HepG2 (cell line): Measurements from ENCODE around the gene ZBP1. TPM values are rescaled to one million over a fixed set of nuclear protein-coding genes. Genes with fewer than 3 reads are reported as not detected.

Experiments
- CAMTA2 ChIP-seq: sonication (generic); formaldehyde crosslinking; IDR thresholded peaks from 2 replicates; pipeline ENCODE4 v1.4.0; 2020; ENCODE audit warnings: mild to moderate bottlenecking, missing genetic modification reagents, borderline replicate concordance
- ELF4 ChIP-seq: sonication (generic); formaldehyde crosslinking; IDR thresholded peaks from 2 replicates; pipeline ENCODE4 v1.5.0; 2020; ENCODE audit warnings: missing genetic modification reagents, mild to moderate bottlenecking, moderate library complexity, borderline replicate concordance
- MAFG ChIP-seq: sonication (generic); formaldehyde crosslinking; IDR thresholded peaks from 2 replicates; pipeline ENCODE4 v1.5.1; 2020; ENCODE audit warnings: mild to moderate bottlenecking, missing genetic modification reagents
- MZF1 ChIP-seq: sonication (generic); formaldehyde crosslinking; IDR thresholded peaks from 2 replicates; pipeline ENCODE4 v1.8.1; 2023; ENCODE audit warnings: mild to moderate bottlenecking, missing genetic modification reagents, borderline replicate concordance
- NR3C1 ChIP-seq: sonication (generic); formaldehyde crosslinking; IDR thresholded peaks from 2 replicates; pipeline ENCODE4 v1.4.0; 2020; ENCODE audit warnings: missing genetic modification reagents
- NRL ChIP-seq: sonication (generic); formaldehyde crosslinking; IDR thresholded peaks from 2 replicates; pipeline ENCODE4 v1.5.0; 2020; ENCODE audit warnings: missing genetic modification reagents, mild to moderate bottlenecking, moderate library complexity, borderline replicate concordance
- RARA ChIP-seq: IDR thresholded peaks from 2 replicates; pipeline ENCODE4 v1.6.1; 2016; ENCODE audit warnings: missing genetic modification reagents, missing compliant biosample characterization
- RFX3 ChIP-seq: IDR thresholded peaks from 2 replicates; pipeline ENCODE4 v1.6.1; 2016; ENCODE audit warnings: missing biosample characterization, missing genetic modification reagents
- SRSF1 ChIP-seq: fragments of 200-400 bp; formaldehyde crosslinking; optimal IDR thresholded peaks from 2 replicates; pipeline ENCODE3; 2017; ENCODE audit warnings: mild to moderate bottlenecking, low read depth, low read length, moderate library complexity
- STAT5B ChIP-seq: sonication (generic); formaldehyde crosslinking; IDR thresholded peaks from 2 replicates; pipeline ENCODE4 v1.4.0; 2020; ENCODE audit warnings: missing genetic modification reagents
- TOPORS ChIP-seq: sonication (generic); formaldehyde crosslinking; IDR thresholded peaks from 2 replicates; pipeline ENCODE4 v1.8.0; 2023; ENCODE audit warnings: mild to moderate bottlenecking, missing genetic modification reagents
- ZHX2 ChIP-seq, 2 experiments: sonication (generic) in 1 of 2; formaldehyde crosslinking in 1 of 2; IDR thresholded peaks; 2 replicates each; pipeline versions ENCODE4 v1.6.1 to v1.9.0; 2014 to 2022; ENCODE audit warnings: antibody characterized with exemption in 1 of 2, borderline replicate concordance in 1 of 2, inconsistent platforms in 1 of 2, low read depth in 1 of 2, missing genetic modification reagents in 1 of 2
- ZNF337 ChIP-seq: sonication (generic); formaldehyde crosslinking; IDR thresholded peaks from 2 replicates; pipeline ENCODE4 v1.5.1; 2020; ENCODE audit warnings: missing genetic modification reagents, low read depth, mild to moderate bottlenecking, borderline replicate concordance
- ZNF574 ChIP-seq: sonication (generic); formaldehyde crosslinking; IDR thresholded peaks from 2 replicates; pipeline ENCODE4 v1.4.0; 2020; ENCODE audit warnings: missing genetic modification reagents
- ZNF678 ChIP-seq: sonication (generic); formaldehyde crosslinking; IDR thresholded peaks from 2 replicates; pipeline ENCODE4 v1.4.0; 2020; ENCODE audit warnings: mild to moderate bottlenecking, missing genetic modification reagents
- ZNF773 ChIP-seq: sonication (generic); formaldehyde crosslinking; IDR thresholded peaks from 2 replicates; pipeline ENCODE4 v1.4.0; 2020; ENCODE audit warnings: missing genetic modification reagents, borderline replicate concordance
- polyA plus RNA-seq, 8 experiments: library from polyadenylated mRNA; depleted of rRNA in 3 of 8; stranded (reverse) in 7 of 8; unstranded in 1 of 8; fragments of >200 nt; fragmentation: Illumina TruSeq in 4 of 8; extraction: Trizol in 4 of 8; gene quantifications; 2 replicates each; pipeline versions ENCODE4 v1.2.1 to v1.2.3, GENCODE V29; 2011 to 2016; ENCODE audit warnings: low read depth in 4 of 8, missing spikeins in 1 of 8, mixed read lengths in 1 of 8; ENCODE audit not compliant: insufficient read depth in 1 of 8
- total RNA-seq, 5 experiments: library from RNA; depleted of rRNA; stranded (reverse); fragments of >200 nt; fragmentation: Illumina TruSeq; extraction: Trizol; gene quantifications; 2 replicates each; pipeline ENCODE4 v1.2.3, GENCODE V29; 2016; ENCODE audit warnings: low read depth in 1 of 5
- TF ChIP-seq, protein P1 (sequence below): sonication (generic); formaldehyde crosslinking; IDR thresholded peaks from 2 replicates; pipeline ENCODE4 v1.8.0; 2022; ENCODE audit warnings: low read depth, missing genetic modification reagents

ZBP1 gene
- total and polyA plus RNA-seq, 2 of the 13 experiments (the other 11 are each of a cell fraction or from before 2014, with no cell fraction given) = not detected

DNA sequence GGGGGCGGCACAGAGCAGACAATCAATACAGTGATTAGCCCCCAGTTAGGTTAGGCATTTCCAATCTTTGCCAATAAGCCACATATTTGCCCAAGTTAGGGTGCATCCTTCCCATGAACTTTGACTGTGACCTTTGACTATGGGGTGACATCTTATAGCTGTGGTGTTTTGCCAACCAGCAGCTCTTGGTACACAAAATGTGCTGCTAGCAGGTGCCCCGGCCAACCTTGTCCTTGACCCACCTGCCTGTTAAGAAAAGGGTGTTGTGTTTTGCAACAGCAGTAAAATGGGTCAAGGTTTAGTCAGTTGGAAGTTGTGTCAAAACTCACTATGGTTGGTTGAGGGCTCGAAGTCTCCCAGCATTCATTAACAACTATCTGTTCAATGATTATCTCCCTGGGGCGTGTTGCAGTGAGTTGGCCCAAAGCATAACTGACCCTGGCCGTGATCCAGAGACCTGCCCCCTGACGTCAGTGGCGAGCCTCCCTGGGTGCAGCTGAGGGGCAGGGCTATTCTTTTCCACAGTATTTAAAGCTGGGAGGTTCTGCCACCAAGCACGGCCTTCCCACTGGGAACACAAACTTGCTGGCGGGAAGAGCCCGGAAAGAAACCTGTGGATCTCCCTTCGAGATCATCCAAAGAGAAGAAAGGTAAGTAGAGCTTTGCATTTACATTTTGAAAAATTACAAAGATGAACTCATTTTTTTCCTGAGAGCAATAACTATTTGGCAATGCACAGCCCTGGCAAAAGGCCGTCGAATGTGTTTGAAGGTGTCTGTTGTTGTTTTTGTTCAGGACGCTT lies 59.5 kb downstream of the ZBP1 start, which contains the start of gene PCK1 (continued):
- no peak for TF ChIP-seq MAFG
- TF ChIP-seq ZNF337 = peak; percentile 99
- no peak for TF ChIP-seq RFX3 (CRISPR knock-in tag)
- TF ChIP-seq SRSF1 = no peak
- TF ChIP-seq NRL (CRISPR knock-in tag) = no peak
- peak; percentile 46; the same call in 1 of the 2 replicates for TF ChIP-seq ELF4
- TF ChIP-seq ZNF574 (CRISPR knock-in tag) = peak; percentile 85
- peak; percentile 82; the same call in 1 of the 2 replicates for TF ChIP-seq ZHX2 (IDR thresholded peaks at IDR 0.05; ENCODE audit: low read depth)
- no peak; the same call in 1 of the 2 replicates for TF ChIP-seq ZHX2 (CRISPR knock-in tag; IDR thresholded peaks at IDR 0.05; ENCODE audit: borderline replicate concordance)
- no peak for TF ChIP-seq ZNF773
- TF ChIP-seq TOPORS (CRISPR knock-in tag) = no peak; the same call in none of the 2 replicates
- no peak for TF ChIP-seq NR3C1 (CRISPR knock-in tag)
- TF ChIP-seq MZF1 (CRISPR knock-in tag) = 0 out of 2 replicates have a peak, but pooled peaks have one; percentile 9
- TF ChIP-seq RARA = peak; percentile 100
- no peak for TF ChIP-seq CAMTA2 (CRISPR knock-in tag)
- TF ChIP-seq STAT5B (CRISPR knock-in tag) = no peak
- TF ChIP-seq, protein P1, sequence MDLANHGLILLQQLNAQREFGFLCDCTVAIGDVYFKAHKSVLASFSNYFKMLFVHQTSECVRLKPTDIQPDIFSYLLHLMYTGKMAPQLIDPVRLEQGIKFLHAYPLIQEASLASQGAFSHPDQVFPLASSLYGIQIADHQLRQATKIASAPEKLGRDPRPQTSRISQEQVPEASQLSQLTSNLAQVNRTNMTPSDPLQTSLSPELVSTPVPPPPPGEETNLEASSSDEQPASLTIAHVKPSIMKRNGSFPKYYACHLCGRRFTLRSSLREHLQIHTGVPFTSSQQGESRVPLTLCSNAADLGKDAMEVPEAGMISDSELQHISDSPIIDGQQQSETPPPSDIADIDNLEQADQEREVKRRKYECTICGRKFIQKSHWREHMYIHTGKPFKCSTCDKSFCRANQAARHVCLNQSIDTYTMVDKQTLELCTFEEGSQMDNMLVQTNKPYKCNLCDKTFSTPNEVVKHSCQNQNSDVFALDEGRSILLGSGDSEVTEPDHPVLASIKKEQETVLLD (CRISPR knock-in tag) = no peak
- TF ChIP-seq ZNF678 (CRISPR knock-in tag) = no peak
